Central memory CD4-positive, alpha-beta T cell (primary cell): ENCODE results near the gene DESI2.

Experiments
- DNase-seq: peaks from one replicate; pipeline ENCODE4 v3.0.0; 2022
- total RNA-seq, 3 experiments: gene quantifications; one replicate each; lab custom pipeline; 2026; lab: John Stamatoyannopoulos, UW

The DESI2 gene
- 33.8 to 104 (median 68.1) reads per million in 3 experiments for total RNA-seq

DNA sequence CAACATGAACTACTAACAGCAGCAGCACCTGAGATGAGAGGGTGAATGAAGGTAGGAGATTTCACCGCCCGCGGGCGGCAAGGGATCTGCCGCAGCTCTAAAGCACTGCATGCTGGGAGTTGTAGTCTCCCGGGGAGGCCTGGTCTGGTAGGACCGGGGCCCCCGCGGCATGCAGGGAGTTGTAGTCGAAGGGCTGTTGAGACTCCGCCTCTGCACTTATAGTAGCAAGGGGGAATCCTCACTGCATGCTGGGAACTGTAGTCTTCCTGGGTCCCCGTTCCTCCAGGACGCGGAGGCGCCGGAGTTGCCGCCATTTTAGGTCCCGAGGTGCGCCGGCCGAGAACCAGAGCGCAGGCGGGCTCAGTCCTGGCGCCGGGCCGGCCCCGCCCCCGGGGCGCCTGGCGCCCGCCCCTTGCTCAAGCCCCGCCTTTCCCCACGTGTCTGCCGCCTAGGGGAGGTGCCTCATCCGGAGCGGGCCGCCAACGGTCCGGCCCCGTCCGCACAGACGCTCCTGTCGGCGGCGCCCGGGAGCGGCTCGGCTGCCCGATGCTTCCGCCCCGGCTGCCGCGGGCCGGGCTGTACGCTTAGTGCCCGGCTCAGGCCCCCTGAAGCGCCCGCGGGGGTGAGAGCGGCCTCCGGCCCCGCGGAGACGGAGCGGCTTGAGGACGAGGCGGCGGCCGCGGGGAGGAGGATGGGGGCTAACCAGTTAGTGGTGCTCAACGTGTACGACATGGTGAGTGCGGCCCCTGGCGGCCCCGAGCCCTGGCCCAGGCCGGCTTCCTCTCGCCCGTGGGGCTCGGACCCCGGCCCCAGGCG, at the start of gene DESI2:
DESI2 (plus strand) TSS at position 504 of the 816 bp plus-strand sequence; CDS start at position 692, 188 bp downstream.
- peak; percentile 99 for DNase-seq

DNA sequence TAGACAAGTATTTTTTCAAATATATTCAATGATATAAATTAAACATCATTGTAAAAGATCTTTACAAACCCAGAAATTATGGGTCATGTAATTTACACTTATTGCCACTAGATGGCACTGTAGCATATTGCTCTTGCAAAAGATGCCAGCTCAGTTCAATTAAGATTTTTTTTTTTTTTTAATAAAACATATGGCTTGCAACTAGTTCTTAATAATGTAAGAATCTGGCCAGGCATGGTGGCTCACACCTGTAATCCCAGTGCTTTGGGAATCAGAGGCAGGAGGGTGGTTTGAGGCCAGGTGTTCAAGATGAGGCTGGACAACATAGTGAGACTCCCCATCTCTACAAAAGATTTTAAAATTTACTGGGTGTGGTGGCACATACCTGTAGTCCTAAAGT, 49.4 kb upstream of the DESI2 start:
- peak; percentile 34 for DNase-seq

DNA sequence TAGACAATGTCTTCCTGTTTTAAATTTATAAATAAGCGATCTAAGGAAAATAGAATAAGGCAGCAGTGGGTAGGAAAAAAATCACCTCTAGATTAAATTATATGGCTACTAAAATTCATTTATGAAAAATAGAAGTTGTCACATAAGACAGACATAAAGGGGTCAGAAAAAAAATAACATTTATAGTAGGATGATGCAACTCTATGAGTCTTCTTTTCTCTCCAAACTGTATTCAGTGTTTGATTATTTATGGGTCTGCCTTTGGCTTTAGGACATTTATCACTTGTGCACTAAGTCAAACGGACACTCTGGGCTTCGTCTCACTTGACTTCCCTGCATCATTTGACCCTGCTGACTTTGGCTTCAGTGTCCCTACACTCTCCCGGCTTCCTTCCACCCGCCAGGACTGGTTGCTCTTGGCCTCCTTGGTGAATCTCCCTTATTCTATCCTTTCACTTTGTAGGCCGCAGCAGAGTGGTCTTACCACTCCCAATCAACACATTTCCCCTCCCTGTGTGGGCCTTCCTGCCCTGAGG, 47.0 kb upstream of the DESI2 start:
- DNase-seq, result no peak

DNA sequence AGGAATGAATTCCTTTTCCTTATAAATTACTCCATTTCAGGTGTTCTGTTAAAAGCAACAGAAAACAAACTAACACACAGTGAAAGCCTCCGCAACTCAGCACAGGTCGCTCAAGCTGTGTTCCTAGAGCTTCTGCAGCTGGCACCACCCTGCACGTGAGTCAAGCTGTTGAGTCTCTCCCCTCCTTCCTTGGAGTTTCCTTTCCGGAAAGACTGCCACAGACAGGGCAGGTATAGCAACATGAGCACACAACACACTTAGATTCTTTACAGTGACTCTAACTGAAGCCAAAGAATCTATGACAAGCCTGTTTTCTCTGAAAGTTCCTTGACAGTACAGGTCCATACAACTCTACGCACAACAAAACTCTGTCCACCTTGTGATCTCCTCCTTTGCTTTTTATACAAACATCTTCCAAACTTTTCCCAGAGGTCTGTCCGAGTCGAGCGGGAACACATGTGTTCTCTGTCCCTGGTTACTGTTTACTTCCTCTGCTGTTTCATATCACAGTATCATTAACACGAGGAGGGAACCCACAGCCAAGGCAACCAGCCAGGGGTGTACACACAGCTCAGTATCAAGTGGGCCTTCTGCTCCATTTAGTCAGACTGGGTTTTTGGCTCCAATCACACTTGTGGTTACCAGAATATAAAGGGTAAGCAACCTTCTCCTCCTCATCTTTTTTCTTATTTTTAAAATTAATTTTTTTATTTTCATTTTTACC, 38.7 kb upstream of the DESI2 start:
- DNase-seq, result no peak

DNA sequence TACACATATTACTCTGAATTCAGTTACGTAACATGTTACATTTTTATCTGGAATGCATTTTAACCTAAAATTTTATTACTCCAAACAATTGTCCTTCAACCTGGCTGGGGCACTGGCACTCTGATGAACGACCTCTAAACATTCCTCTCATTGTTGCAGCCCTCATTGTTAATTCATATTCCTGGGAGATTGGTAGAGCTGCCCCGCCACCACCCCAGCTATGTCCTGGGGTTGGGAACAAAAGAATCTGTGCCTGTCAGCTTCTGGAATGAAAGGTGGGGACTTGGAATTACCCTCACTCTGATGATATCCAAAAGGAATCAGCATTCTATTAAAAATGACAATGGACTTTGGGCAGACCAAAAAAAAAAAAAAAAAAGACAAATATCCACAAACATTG, 38.0 kb upstream of the DESI2 start:
- no peak for DNase-seq

DNA sequence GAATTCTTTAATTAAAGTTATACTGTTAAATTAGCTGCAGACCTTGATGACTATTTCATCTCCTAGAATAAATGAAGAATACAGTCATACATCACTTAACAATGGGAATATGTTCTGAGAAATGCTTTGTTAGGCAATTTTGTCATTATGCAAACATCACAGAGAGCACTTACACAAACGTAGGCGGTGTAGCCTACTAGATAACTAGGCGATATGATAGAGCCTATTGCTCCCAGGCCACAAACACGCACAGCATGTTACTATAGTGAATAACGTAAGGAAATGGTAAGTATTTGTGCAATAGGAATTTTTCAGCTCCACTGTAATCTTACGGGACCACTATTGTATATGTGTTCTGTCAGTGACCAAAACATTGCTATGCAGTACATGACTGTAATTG, 37.6 kb upstream of the DESI2 start:
- DNase-seq, result no peak

DNA sequence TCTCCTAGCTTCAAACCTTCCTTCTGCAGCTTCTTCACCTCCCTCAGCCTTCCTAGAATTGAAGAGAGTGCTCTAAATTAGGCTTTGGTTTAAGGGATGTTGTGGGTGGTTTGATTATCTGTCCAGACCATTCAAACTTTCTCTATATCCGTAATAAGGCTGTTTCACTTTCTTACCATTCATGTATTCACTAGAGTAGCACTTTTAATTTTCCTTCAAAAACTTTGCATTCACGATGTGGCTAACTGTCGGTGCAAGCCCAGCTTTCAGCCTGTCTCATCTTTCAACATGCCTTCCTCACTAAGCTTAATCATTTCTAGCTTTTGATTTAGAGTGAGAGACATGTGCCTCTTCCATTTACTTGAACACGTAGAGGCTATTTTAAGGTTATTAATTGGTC, 26.2 kb upstream of the DESI2 start:
- DNase-seq, result no peak

DNA sequence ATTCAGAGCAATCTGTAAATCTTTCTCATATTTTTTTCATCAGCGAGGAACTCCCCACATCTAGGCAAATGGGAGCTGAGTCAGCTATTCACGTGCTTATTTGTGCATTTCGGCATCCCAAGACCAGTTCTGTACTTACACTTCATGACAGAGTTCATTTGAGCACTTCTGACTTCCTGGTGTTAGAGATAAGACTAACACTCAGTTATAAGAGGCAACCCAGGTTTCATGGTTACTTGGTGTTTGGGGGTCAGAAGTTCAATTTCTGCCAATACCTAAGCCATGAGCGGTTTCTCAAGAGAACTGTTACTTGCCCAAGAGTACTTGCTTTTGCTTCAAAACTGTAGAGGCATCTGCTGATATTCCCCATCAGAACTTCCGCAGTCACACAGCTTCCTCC, 24.1 kb upstream of the DESI2 start:
- DNase-seq, result no peak

DNA sequence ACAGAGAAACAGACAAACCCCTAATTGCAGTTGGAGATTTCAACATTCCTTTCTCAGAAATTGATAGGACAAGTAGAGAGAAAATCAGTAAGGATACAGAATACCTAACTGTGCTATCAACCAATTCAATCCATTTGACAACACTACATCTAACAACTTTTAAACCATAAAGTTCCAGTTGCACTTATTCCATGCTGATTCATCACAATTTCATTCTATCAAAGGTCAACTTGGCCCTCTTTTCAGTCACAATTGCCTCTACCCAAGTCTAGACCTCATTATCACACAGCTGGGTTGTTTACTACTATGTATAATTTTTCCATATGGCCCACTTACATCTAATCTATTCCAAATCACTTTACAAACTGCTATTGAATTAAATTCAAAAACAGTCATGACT, 19.8 kb upstream of the DESI2 start:
- no peak for DNase-seq

DNA sequence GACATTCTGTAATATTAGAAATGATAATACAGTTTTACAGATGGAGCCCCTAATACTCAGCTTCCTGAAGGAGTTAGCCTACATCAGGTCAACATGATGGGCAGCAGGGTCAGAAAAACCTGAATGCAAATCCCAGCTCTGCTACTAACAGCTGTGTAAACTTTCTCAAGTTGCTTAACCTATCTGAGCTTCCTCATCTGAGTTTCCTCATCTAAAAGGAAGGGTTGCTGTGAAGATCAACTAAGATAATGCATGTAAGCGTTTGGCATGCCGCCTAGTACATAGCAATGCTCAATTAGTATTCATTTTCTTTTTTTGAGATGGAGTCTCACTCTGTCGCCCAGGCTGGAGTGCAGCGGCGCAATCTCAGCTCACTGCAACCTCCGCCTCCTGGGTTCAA, 18.4 kb upstream of the DESI2 start:
- DNase-seq, result no peak

DNA sequence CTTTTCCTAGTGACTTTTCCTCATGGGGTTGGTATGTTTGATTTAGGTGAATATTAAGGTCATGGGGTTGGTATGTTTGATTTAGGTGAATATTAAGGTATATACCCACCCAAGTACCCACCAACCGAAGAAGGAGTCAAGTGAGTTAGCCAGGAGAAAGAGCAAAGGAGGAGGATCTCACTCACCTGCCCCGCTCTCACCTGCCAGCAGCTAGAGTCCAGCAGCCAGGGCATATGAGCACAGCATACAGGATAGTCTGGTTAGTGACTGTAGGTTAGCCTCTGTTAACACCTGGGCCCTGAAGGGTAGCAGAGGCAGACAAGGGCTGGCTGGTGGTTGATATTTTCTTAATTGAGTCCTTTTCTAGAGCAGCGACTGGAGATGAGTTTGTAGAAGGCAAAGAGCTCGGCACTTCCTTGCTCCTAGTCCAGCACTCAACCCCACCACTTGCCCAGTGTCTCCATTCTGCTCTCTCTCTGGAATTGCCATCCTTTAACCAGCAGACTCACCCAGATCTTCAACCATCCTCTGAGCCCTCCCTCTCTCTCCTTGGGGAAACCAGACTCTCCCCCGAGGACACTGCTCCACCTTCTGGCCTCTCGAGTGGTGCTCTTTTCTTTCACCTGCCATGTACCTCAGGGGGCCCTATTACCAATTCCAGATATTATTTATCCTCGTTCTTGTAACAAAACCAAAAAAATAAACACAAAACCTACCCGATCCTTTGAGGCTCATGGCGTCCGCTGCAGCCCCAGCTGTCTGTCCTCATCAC, 16.3 kb upstream of the DESI2 start:
- DNase-seq, result no peak

DNA sequence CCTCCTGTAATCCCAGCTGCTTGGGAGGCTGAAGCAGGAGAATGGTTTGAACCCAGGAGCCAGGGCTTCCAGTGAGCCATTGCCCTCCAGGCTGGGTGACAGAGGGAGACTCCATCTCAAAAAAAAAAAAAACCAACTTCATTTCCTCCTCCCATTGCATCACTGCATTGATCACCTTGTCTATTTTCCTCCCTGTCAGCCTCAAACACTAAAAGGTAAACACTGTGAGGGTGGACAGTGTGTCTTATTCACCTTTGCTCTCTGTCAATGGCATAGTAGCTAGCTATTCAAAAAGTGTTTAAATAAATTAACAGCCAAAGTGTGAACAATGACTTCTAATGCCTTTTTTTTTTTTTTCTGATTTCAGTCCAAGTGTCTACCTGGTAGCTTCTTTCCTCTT, 13.4 kb upstream of the DESI2 start:
- no peak for DNase-seq

DNA sequence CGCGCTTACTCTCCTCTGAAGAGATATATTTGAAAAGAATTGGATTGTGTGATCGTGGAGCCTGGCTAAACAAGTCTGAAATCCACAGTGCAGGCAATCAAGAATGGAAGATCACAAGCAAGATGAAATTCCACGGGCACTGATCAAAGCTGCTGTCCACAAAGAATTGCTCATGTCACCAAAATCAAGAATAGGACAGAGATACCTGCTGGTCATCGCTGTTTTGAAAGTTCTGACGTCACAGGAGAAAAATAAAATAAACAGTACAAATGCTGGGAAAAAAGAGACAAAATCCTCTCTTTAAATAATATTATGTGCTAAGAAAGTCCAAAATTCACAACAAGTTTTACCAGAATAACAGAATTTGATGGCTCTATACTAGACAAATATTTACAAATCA, 12.0 kb upstream of the DESI2 start:
- DNase-seq, result no peak

DNA sequence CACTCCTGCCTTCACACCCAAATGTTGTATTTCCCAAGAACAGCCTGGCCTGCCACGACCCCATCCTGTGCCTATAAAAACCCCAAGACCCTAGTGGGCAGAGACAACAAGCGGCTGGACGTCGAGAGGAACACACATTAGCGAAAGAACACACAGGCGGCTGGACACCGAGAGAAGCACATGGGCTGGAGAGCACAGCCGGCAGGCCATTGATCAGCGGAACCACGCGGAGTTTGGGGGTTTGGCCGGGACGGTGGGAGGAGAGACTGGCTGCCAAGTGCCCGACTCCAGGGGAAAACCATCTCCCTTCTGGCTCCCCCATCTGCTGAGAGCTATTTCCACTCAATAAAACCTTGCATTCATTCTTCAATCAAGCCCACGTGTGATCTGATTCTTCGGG, 10.4 kb upstream of the DESI2 start:
- DNase-seq, result no peak

DNA sequence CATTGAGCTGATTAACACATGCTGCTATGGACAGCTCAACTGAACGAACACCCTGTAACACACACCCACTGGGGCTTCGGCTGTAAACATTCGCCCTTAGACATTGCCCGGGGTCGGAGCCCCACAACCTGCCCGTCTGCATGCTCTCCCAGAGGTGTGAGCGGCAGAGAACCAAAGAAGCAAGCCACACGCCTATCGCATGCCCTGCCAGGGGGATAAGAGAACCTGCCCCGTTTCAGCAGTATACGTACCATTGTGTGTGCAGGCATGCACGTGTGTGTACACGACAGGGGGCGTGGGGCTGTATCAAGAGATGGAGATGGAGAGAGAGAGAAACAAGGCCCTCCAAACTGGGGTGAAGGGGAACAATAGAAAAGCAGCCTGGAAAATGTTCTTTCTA, 9.9 kb upstream of the DESI2 start:
- DNase-seq, result no peak

DNA sequence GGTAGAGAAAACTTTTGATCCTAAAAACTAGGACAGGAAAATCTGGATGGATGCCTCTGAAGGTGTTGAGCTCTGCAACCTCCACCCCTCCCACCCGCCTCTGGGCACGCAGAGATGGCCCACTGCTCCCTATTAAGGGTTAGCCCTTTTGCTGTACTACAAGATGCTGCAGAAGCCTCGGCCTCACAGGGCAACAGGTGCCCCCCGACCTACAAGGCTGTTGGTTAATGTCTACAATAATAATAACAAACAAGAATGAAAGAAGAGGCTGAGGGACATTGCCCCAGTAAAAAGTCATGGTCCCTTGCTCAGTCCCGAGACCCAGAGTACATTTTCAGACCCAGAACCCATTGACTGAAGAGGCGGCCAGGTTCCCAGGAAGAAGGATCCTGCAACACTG, 7.5 kb upstream of the DESI2 start:
- no peak for DNase-seq

DNA sequence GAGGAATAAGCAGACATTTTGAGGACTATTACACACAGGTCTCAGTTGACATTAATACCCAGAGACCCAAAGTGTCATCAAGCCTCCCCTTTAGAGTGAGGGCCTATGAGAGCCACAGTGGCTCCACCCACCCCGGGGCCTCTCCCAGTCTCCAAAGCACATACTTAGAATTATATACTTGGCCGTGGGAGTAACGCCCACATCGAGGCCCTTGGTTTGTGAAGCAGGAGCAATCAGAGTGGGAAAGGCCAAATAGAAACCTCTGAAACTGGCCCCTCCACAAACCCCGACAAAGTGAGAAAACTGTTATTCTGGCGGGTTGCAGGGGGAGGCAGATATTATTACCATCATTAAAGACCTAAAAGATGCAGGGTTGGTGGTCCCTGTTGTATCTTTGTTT, 7.0 kb upstream of the DESI2 start:
- DNase-seq, result no peak

DNA sequence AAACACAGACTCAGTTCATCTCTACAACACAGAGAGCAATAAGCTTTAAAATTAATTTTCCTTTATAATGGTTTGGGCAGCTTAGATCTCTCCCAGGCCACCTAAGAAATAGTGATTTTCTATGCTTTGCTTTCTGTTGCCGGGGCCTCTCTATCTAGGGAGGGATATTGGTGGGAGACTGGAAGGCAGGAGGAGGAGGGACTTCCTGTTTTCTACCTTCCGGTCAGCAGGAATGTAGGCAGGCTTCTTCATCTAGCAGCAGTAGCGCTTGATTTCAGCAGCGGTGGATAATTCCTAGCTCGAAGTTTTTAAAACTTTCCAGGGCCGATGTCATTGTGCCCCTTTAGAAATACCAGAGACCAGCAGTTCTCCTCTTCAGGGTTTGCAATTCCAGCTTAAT, 5.1 kb upstream of the DESI2 start:
- no peak for DNase-seq

DNA sequence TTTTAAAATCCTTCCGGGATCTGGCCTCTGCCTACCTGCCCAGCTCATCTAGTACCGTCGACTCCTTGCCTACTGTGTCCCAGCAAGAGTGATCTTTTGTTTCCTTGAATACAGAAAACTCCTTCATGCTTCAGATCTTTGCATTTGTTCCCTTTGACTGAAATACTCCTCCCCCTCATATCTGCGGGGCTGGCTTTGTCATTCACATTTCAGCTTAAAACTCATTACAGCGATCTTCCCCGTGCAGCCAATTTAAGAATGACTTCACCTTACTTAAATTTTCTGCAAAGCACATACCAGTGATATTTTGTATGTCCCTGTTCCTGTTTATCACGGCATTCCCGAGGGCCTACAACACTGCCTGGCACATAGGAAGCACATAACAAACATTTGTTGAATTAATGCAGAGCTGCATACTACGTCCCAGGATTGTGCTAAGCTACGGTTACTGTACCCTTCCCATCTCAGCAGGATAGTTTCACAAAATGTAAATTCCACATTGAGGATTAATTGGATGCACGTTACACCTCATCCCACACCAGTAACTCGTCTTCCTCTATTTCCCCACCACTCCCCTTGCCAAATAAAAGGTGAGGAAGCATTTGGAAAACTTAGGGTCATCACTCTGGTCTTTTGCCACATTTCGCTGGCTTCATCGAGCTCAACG, 837 bp upstream of the DESI2 start:
- no peak for DNase-seq

DNA sequence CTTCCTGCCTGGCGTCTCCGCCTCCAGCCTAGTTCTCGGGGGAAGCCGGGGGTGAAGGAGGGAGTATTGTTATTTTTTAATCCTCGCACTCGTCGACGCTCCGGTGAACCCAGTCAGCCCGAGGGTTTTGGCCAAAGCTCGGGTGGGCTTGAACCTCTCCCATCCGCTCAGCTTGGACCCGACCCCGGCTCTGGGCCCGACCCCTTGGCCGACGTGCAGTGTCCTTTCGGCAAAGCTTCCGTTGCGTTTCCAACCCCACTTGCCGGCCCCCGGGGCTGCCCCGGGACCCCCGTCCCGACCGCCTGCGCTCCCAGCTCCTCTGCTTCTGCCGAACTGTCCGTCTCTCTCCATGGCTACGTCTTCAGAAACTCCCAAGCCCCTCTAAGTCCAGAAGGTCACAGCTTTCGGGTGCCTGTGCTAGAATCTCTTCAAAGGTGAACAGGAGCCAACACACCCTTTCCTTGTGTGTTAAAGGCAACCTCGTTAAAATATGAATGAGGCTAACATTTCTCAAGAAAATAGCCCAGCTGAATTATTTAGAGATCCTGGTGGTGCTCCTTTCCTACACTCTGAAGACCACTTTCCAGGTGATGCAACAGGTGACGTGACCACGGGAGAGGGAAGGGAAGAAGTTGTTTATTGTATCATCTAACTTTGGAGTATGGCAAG, 647 bp downstream of the DESI2 start:
- DNase-seq, result no peak

DNA sequence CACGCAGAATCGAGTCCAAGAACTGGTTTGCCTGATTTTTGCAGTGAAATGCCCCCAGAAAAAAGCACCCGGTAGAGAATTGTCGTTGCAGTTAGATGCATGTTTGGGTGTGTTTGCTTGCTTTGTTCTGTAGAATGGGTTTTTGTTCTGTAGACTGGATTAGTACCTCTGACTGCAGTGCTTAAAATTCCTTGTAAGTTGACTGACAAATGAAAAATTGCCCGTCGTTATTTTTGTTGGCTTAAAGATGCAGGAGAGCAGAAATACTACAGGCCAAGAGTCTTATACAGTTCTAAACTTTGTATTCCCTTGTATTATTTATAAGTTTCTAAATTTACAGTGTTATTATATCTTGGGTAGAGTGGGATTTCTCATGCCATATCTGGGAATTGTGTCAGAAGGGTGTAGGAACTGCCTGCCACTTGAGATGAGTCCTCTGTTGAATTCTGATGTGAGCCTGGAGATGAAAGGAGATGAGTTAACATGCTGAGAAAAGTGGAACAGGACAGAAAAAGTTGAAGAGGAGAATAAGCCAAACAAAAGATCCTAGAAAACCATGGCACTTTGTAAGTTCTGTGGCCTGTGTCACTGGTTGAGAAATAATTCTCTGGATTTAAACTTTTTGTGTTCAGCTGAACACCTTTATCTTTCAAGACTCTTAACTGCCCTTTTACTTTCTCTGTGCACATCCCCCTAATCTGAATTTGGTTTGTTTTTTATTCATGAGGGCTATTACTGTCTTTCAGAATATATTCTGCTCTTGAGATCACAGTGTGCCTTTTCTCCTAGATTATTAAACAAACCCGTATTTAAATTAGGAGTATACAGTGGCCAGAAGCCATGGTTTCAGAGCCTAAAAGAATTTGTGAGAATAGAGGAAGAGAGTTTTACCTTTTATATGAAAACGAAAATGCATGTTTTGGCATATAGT, 1.4 kb downstream of the DESI2 start:
- no peak for DNase-seq
